Renal pelvis (tissue), 4 donors: Measurements from ENCODE around the gene MEAF6. TPM values are rescaled to one million over a fixed set of nuclear protein-coding genes. Genes with fewer than 3 reads are reported as not detected.

Experiments
- DNase-seq: peaks from one replicate; pipeline ENCODE4 v3.0.0-alpha.2; 2013
- polyA plus RNA-seq, 3 donors: library from polyadenylated mRNA; unstranded; fragments of 120-200 nt; gene quantifications; one replicate each; pipeline ENCODE4 v1.2.1, GENCODE V29; 2013; ENCODE audit not compliant: insufficient read length in 3 of 3

The MEAF6 gene
- polyA plus RNA-seq, 3 donors, result 90.8 to 95.4 (median 91.7) TPM

DNA sequence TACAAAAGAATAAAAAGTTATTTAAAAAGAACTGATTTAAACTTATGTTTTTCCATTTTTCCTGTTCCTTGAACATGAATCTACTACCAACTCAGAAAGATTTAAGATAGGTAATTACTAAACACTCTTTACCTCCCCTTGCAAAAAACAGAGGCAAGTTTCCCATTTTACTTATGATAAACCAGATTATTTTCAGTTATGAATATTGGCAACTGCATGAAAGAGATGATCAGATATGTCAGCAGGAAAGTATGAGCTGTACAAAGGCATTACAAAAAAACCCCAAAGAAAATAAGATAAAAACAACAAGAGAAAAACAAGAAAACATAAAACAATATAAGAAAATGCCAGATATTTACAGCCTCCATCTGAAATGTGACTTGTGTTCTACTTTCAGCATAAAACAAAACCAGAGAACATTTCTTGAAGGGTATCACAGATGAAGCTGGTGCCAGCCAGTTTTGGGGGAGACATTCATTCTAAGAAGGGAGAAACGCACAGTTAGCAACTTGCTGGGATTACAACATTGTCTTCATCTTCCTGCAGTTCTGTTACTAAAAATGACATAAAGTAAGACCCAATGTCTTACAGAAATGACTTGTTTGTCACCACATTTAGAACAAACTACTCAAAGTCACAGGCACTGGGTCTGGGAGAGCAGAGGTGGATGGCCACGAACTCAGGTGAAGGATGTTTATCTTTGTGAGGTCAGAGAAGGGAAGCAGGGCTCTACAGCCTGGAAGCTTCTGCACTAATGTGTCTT lies 21.0 kb downstream of the MEAF6 start:
- no peak for DNase-seq

DNA sequence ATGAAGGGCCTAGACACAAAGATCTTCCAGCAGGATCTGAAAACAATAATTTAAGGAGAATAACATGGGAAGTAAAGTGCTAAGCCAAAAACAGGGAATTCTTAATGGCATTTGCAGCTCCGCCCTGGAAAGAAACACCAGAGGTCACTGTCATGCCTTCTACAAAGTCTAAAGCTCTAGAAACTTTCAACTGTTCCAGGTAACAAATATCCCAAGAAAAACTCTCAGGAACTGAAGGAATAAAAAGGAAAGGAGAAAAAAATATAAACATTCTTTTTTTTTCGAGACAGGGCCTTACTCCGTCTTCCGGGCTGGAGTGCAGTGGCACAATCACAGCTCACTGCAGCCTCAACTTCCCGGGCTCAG lies 27.0 kb downstream of the MEAF6 start:
- DNase-seq, result no peak

DNA sequence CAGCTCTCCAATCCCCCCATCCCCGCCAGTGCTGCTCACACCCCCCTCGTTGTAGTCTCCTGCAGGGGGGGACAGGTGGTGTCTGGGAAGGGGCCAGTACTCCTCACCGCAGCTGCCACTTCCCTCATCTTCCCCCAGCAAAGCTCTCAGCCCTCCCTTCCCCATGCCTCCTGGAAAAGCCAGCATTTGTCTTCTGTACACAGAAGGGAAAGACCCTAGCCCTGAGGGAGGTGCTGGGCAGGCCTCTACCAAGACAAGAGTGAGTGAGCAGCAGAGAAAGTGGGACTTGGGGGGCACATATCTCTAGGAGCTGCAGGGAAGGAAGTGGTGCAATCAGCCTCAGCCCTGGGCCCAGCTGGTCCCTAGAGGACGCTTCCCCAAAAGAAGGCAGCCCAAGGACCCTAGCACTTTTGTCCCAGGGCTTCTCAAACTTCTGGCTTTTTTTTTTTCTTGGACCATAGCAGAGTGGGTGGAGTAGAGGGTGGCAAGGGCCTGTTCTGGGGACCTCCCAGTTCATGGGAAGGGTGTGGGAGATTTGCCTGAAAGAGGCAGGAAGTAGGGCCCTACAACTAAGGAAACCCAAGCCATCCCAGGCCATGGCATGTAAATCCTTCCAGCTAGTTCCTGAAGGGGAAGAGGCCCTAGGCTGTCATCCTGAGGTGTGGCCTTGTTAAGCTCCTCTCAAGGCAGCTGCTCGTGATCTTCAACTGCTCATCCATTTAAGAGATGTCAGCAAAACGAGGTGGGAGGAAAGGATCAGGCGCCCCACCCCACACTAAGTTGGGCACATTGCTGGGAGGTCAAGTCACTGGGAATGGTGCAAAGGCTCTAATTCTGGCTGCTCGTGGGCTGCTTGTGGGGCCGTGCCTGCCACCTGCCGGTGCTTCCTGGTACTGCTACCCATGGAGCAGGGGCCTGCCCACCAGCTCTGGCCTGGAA lies 27.6 kb downstream of the MEAF6 start:
- DNase-seq, result no peak

- no peak for DNase-seq
These were observed 28.5 kb downstream of the MEAF6 start for GRCh38 chr1:37485902-37486679.

DNA sequence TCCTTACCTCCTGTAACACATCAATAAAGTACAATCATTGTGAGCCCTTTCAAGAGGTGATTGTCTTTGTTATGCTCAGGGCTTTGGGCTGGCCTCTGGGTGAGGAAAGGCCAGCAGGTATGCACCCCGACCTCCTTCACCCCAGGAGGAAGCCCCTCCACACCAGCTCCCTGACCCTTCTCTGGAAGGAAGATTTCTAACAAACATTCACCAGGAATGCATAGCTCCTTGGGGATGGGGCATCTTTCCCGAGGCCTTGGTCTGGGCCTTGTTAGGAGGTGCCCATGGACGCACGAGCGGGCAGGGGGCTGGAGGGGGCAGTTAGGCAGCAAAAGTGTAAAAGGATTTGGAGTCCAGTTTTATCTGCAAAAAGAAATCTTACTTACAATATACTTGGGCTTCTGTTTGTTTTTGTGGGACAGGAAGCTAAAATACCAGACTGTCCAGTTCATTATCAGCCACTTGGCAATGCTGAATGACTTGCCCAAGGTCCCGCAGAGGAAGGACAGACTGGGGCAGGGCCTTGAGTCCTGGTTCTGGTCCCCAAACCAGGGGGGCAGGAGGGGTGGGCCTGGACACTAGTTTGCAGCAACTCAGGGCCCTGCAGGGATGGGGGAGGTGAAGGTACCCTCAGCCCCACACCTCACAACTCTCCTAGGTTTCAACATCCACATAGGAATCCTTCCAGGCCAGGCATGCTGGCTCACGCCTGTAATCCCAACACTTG lies 30.1 kb downstream of the MEAF6 start:
- DNase-seq, result no peak

GRCh38 chr1:37483785-37484184 lies 30.8 kb downstream of the MEAF6 start:
- DNase-seq, result no peak

DNA sequence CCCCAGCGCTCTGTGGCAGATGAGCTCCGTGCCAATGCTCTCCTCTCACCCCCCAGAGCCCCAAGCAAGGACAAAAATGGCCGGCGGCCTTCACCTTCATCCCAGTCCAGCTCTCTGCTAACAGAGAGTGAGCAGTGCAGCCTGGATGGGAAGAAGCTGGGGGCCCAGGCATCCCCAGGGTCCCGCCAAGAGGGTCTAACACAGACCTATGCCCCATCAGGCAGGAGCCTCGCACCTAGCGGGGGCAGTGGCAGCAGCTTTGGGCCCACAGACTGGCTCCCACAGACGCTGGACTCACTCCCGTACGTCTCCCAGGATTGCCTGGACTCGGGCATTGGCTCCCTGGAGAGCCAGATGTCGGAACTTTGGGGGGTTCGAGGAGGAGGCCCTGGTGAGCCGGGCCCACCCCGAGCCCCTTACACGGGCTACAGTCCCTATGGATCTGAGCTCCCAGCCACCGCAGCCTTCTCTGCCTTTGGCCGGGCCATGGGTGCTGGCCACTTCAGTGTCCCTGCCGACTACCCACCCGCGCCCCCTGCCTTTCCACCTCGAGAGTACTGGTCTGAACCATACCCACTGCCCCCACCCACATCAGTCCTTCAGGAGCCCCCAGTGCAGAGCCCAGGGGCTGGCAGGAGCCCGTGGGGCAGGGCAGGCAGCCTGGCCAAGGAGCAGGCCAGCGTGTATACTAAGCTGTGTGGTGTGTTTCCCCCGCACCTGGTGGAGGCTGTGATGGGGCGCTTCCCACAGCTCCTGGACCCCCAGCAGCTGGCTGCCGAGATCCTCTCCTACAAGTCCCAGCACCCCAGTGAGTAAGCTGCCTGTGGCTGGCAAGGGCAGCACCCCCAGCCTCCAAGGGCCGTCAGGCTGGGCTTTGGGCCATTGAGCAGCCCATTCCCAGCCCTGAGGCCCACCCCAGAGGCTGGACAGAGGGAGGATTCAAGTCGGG lies 31.5 kb downstream of the MEAF6 start:
- DNase-seq, result no peak

- DNase-seq, result no peak
These were observed 32.4 kb downstream of the MEAF6 start for GRCh38 chr1:37482004-37482785.

GRCh38 chr1:37481289-37482003 lies 33.1 kb downstream of the MEAF6 start:
- no peak for DNase-seq

GRCh38 chr1:37480581-37481288 lies 33.8 kb downstream of the MEAF6 start:
- DNase-seq, result no peak

DNA sequence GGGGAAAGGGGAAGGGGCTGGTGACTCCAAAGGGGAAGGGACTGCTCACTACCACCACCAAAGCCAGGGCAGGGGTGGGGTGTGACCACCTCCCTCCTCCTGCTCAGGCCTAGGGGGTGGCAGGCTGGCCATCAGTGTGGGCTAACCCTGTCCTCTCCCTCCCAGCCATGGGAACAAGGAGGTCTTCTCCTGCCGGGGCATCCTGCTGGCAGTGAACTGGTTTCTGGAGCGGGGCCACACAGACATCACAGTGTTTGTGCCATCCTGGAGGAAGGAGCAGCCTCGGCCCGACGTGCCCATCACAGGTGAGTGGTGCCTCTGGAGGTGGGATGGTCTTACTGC lies 34.5 kb downstream of the MEAF6 start:
- DNase-seq, result no peak

- no peak for DNase-seq
These were observed 35.1 kb downstream of the MEAF6 start for GRCh38 chr1:37479255-37480124.

- no peak for DNase-seq
These were observed 35.7 kb downstream of the MEAF6 start for GRCh38 chr1:37478890-37479254.

GRCh38 chr1:37478451-37478881 lies 36.1 kb downstream of the MEAF6 start:
- no peak for DNase-seq

- no peak for DNase-seq
These were observed 36.6 kb downstream of the MEAF6 start for GRCh38 chr1:37477946-37478345.

- no peak for DNase-seq
These were observed 37.2 kb downstream of the MEAF6 start for GRCh38 chr1:37477198-37477931.
